LHCN-M2 (cell line): ENCODE data around the gene RPUSD1. TPM values are rescaled to one million over a fixed set of nuclear protein-coding genes. Genes with fewer than 3 reads are reported as not detected.
A peak's percentile ranks its signal among the peaks of the same experiment; 100 is the strongest.
"Not testable (repeated sequence)": the region's sequence is repeated elsewhere in the genome, so short reads cannot be mapped to it uniquely, and the experiment has no call there.

Experiments
- DNase-seq: peaks from one replicate; pipeline ENCODE4 v3.0.0-alpha.2; 2012; ENCODE audit warnings: low read depth
- total RNA-seq: library from RNA; depleted of rRNA; stranded (reverse); fragments of >200 nt; gene quantifications from 2 replicates; pipeline ENCODE4 v1.2.3, GENCODE V29; 2014

RPUSD1 gene
- total RNA-seq, 1 experiment from 2014 or later = 46.0 TPM

DNA sequence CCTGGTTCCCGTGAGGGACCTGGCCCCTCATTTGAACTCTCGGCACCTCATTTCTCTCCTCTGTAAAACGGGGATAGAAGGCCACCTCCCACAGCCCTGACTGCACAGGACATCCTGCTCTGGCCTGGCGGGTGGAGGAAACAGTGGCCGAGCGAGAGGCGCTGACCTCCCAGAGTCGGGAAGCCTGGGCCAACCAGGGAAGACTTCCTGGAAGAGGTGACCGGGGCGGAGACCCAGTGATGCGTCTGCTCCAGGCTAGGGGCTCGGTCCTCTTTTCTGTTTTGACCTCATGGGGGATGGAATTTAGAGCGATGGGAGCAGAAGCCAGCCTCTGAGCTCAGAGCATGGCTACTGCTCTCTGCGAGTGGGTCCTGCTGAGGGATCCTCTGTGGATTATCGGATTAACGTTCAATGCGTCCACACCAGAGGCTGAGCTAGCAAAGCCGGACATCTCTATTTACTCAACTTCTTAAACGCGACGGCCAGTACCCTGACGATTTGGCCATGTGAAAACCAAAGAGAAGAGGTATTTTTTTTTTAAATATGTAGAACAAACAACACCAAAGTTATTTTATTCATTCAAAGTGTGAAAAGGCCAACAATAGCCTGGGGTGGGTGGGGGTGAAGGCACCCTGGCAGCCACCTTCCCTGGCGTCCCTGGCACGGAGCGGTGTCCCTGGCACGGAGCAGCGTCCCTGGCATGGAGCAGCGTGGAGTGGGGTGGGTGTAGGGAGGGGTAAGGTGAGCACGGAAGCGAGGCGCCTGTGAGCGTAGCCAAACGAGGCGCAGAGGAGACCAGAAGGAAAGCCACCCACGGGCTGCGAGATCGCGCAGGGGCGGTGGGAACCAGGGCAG lies 36.8 kb downstream of the RPUSD1 start:
- no peak for DNase-seq

DNA sequence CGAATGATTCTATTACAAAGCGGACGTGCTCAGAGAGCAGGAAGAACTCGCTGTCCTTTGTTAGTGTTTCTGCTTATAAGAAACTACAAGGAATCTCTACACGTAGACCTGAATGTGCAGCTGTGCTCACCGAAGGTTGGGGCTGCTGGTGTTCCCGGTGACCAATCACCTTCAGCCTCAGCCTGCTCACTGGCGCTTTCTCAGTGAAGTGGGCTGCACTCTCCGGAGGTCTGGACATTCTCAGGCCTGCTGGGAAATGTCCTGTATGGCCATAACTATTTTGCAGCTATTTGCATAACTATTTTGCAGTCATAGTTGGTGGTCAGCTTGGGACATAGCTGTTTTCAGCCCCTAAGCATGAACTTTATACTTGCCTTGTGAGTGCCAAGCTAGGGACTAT lies 37.7 kb downstream of the RPUSD1 start:
- no peak for DNase-seq

DNA sequence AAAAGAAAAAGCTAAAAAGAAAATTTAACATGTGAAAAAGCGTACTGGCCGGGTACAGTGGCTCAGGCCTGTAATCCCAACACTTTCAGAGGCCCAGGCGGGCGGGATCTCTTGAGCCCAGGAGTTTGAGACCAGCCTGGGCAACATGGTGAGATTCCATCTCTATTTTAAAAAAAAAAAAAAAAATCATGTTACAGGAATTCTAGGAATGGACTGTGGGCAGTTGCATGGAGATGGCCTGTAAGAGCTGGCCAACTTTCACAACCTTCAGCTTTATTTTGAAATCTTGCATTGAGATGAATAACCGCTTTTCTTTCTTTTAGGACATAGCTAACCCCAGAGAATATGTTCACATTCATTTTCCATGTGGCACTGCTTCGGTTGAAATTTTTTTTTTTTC lies 39.2 kb downstream of the RPUSD1 start:
- peak; percentile 54 for DNase-seq

DNA sequence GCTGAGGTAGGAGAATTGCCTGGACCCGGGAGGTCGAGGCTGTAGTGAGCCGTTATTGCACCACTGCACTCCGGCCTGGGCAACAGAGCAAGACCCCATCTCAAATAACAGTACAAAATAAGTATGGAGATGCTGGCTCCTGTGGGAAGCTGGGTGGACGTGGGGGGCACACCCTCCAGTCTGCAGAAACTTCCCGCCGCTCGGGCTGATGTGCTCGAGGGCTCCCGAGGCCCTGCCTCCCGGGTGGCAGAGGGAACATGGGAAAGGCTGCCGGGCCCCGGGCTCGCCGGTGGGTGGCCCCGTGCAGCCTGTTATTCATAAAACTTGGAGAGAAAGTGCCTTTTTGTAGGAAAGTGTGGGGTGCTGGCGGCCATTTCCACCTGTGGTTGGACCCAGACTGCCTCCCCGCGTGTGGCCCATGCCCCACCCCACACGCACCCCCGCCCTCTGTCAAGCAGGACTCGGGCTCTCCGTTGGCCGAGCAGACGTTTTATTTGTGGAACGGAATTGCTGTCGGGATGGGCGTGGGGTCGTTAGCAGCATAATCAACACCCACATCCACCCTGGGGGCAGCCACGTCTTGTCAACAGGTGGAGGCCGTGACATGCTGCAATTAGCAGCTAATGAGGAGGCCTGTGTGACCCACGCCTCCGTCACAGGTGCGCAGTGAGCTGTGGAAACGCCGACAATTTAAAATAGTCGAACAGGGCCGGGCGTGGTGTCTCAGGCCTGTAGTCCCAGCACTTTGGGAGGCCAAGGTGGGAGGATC lies 40.0 kb downstream of the RPUSD1 start:
- DNase-seq = no peak

DNA sequence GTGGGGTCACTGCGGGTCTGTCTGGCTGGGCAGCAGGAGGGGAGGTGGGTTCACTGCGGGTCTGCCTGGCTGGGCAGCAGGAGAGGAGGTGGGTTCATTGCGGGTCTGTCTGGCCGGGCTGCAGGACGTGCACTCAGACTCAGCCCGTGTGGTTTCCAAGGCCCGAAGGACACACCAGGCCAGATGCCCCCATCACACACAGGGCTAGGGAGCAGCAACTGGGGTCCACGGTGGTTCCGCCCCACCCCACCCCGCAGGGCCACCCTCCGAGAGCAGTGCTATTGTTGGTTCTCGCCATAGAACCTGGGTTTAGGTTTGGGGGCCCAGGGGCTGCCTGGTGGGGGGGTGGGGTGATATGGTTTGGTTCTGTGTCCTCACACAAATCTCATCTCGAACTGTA lies 41.5 kb downstream of the RPUSD1 start:
- no peak for DNase-seq

DNA sequence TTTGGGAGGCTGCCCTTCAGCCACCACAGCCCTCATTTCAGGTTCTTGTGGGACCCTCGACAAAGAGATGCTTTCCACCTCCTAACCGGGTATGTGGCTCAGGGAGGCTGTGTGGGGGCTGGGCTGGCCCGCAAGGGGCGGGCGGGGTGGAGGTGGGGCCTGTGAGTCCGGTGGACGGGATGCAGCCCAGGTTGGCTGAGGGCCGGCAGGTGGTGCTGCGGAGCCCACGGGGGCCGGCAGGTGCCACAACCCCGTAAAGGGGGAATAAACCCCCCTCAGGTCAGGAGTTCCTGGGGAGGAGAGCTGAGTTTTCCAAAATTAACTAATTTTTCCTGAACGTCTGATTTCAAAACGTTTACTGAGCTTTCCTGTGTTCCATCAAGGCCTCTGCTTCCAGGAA lies 42.4 kb downstream of the RPUSD1 start:
- no peak for DNase-seq

DNA sequence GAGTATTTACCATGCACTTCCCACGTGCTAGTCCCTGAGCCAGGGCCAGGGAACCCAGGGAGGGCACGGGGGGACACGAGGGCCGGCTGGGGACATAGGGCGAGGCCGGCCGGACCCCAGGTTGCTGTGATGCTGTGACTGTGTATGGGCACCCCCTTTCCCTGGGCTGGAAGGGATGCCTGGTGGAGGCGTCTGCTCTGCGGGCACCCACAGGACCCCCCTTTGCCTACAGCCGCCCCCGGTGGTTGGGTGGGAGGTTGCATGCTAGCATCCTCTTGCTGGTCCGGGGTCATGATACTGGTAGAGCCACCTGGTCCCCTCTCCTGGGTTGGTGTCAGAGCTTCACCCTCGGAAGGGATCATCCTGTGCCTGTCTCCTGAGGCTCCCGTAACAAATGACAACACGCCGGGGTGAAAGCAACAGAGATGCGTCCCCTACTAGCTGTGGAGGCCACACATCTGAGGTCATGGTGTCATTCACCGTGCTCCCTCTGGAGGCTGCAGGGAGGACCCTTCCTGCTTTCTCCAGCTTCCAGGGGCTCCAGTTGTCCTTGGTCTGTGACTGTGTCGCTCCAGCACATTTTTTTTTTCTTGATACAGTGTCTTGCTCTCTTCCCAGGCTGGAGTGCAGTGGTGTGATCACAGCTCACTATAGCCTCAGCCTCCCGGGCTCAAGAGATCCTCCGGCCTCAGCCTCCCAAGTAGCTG lies 44.2 kb downstream of the RPUSD1 start:
- no peak for DNase-seq

DNA sequence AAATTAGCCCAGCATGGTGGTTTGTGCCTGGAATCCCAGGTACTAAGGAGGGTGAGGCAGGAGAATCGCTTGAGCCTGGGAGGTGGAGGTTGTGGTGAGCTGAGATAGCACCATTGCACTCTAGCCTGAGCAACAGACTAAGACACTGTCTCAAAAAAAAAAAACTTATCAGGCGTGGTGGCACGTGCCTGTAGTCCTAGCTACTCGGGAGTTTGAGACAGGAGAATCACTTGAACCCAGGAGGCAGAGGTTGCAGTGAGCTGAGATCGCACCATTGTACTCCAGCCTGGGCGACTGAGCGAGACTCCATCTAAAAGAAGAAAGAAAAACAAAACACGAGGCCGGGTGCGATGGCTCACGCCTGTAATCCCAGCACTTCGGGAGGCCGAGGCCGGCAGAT lies 45.3 kb downstream of the RPUSD1 start:
- not testable (repeated sequence) for DNase-seq

DNA sequence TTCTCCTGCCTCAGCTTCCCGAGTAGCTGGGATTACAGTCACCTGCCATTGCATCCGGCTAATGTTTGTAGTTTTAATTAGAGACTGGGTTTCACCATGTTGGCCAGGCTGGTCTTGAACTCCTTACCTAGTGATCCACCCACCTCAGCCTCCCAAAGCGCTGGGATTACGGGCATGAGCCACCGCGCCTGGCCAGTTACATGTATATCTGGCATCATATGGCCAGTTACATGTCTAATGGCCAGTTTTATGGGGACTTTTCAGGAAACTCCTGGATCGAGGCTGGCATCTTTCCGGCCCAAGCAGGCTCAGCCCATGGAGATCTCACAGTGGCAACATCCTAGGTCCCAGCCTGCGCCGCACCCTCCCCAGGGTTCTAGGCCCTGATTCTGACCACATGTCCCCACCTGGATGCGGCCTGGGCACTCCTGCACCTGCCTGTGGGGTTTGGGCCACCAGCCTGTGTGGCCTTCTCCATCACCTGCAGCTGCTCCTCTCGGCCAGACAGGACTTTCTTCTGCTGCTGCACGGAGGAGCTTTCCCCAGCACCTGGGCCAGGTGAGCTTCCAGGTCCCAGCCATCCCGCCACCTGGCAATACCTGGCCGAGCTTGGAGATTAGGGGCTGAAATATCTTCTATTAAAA lies 46.1 kb downstream of the RPUSD1 start:
- no peak for DNase-seq

DNA sequence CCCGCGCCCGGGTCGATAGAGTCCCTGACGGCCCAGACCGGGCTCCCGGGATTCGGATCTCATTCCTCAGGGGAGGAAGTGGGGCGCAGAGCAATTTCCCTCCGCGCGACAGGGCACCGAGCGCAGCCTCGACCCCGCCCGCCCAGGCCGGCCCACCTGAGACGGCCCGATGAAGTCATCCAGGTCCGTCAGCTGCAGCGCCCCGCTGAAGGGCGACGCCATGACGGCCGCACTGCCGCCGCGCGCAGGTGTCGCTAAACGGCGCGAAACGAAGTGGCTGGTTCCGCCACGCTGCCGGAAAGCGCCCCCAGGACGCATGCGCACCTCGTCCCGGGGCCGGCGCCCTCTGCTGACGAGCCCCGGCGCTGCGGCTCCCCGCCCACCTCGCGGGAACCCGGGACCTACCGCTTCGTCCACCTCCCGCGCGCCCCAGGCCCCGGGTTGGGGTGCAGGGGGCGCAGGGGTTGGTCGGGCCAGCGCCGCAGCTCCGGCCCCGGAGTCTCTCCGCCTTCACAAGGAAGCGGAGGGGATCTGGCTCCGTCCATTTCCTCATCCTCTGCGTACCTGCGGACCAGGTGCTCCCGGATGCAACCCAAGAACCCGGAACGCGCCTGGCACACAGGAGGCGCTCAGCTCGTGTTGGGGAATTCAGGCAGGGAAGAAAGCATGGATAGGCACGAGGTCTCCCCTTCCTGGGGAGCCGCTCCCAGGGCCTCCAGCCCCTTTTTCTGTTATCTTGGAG lies 47.2 kb downstream of the RPUSD1 start, which contains the start of gene CIAO3:
Gene CIAO3 (minus strand): TSS at position 234 of the 742 bp plus-strand sequence. CDS start 12 bp downstream, at position 222.
- DNase-seq = peak; percentile 84

DNA sequence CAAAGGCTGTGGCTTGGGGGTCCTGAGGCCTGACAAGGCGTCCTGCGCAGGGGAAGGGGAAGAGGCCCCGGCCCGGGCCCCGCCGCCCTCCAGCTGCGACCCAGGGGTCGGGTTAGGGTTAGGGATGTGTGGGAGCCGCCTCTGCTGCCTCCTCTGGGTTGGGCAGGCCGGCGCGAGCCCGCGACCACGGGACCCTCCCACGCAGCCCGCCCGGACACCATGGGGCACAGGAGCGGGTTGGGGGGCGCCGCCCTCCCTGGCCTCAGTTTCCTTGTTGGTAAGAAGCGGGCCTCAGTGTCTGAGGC lies 47.8 kb downstream of the RPUSD1 start:
- DNase-seq = no peak

DNA sequence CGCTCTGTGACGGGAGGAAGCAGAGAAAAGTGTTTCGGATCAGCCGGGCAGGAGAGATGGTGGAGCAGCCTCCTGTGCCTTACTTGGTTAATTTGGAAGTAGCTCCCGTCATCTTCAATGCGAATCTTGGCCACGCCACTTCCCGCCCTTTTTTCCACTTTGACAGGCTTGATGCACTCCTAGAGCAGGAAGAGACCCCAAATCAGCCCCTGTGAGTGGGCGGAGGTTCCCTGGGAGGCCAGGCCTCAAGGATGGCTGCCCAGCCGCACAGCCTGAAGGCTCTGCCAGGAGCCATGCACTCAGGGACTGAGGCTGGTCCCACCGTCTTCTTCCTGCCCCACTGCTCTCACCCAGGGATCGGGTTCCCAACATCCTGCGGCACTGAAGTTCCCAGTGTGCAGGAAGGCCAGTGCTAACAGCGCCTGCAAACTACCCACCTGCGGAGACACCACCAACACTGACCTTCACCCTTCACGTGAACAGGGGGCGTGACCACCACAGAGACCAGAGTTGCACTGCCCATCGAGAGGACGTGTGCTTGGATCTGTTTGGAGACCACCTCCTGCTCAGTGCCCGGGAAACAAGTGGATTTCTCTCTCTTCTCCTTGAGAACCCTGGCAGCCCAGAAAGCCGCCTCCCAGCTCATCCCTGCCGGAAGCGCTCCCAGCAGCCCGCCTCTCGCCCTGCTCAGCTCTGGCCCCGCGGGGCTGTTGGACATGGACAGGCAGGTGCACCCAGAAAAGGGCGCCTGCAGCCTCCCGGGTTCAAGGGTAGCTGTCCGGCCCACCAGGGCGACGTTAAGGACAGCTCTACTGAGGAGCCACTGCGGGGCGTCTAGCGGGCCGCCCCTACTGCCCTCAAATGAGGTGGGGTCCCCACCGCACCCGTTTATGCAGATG lies 48.4 kb downstream of the RPUSD1 start:
- no peak for DNase-seq

DNA sequence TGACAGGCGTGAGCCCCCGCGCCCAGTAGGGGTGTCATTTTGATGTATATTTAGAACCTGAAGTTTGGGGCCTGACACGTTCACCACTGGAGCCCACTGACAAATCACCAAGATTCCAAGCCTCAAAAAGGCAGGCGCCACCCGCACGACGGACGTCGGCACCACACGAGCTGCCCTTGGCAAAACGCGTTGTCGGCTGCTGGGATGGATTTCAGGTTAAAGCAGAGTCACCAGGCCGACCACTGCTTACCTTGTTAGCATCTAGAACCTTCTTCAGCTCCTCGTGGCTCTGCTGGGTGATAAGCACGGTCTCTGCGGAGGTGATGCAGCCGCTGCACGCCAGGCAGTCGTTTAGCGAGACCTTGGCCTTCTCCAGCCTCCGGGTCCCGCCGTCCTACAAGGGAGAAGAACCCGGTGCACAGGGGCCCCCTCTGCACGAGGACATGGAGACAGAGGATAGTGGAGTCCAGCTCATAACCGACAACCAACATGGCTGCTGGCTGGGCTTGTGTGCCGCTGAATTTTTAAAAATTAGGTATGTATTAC lies 51.2 kb downstream of the RPUSD1 start:
- DNase-seq = no peak

DNA sequence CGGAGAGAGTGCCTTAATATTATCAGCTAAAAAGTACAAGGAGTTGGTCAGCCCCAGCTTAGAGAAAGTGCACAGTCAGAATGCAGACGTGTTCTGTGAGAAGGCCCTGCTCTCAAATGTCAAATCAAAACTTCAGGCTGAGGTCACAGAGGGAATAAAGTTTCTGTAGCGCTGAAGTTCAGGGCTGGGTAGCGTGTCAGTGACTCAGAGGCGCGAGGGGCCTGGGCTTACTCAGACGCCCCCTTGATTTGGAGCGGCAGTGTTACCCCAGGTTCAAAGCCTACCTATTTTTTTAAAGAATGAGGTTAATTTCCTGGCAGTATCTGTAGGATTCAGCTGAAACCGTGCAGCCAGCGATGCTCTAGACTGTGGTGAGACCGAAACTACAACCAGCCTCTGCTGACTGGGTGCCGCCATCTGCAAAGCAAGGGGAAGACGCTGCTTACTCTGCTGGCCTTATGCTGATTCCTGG lies 52.2 kb downstream of the RPUSD1 start:
- no peak for DNase-seq

DNA sequence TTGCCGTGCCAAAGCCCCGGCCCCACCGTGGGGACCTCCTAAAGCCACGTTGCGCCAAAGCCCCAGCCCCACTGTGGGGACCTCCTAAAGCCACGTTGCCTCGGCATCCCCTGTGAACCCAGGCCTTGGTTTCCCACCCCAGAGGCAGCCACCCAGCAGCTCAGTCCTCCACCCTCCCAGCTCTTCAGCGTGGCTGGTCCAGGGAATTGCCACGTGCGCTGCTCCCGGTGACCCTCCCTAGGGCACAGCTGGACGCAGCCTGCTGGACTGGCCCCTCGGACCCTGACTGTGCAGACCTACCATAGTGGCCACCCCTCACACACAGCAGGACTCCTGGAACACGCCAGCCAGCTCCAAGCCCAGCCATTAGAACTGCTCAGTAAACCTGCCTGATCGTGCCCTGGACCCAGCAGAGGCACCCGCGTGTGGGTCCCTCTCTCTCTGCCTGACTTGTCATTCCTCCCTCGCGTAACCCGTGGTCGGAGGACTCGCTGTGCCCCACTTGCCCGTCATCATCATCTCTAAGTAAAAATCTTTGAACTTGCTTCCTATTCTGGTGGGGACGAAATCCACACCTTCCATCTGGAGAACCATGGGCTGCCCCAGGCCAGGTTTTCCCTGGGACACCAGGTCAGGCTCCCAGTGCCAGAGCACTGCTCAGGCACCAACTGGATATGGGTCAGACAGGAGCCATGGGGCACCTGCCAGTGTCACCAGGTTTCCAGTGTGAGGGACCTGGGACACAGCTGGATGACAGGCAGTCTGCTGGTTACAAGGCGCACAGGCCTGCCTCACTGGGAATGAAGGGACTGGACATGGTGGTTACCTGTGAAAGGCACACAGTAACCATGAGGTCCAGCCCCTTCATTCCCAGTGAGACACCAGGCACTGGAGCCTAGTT lies 53.0 kb downstream of the RPUSD1 start:
- no peak for DNase-seq
